Measurements from ENCODE around the gene RPL15.

DNA sequence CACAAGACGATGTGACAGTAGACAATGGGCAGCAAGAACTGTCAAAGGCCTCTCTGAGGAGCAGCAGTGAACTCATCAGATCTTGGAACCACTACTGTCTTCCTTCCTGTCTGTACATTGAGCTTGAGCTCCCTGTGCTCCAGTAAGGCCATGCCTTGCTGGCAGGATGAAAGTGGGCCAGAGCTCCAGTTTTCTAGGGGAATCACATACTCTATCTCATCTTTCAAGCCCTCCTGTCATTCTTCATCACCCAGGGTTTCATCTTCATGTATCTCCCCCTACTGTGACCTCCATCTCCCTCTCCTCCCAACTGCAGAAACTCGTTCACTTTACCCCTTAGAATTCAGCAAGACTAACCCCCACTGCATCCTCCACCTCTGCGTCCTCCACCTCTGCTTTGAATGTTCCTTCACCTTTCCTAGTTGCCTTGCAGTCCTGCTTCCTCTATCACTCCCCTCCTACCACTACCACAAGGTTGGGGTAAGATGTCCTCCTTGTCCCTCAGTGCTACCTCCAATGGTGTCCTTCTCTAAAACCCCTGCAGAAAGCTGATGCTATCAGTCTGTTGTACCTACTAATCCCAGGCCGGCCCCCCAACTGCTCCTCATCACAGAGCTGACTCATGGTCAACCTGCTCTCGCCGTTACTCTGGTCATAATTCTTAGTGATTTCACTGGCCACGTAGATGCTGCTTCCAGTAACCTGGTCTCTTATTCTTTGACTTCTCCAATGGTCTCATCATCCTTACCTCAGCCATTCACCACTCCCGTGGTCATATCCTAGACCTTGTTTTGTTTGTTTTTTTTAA lies 22.5 kb upstream of the RPL15 start:
- TF ChIP-seq POLR2AphosphoS5 (IDR thresholded peaks at IDR 0.05; ENCODE audit: low read depth, low read length) (no peak), POLR2A (IDR thresholded peaks at IDR 0.05; ENCODE audit: low read depth, low read length) (0 out of 2 replicates have a peak, but pooled peaks have one; percentile 31), TAF1 (IDR thresholded peaks at IDR 0.05; ENCODE audit: low read depth, low read length) (no peak)

Data from GM12891 (cell line).